Left hindlimb (tissue), 1 donor: Measurements from ENCODE around the gene SEMA4B.
"Not testable (repeated sequence)": the region's sequence is repeated elsewhere in the genome, so short reads cannot be mapped to it uniquely, and the experiment has no call there.

Source experiments
- DNase-seq: peaks from one replicate; pipeline ENCODE4 v3.0.0-alpha.2; 2018

The SEMA4B gene

GRCh38 chr15:90230071-90230494, 29.0 kb downstream of the SEMA4B start:
- no peak for DNase-seq

- DNase-seq: no peak
These were observed 29.5 kb downstream of the SEMA4B start for GRCh38 chr15:90230610-90231009.

- no peak for DNase-seq
These were observed 30.2 kb downstream of the SEMA4B start for GRCh38 chr15:90231028-90232017.

- DNase-seq: no peak
These were observed 31.1 kb downstream of the SEMA4B start for GRCh38 chr15:90232196-90232595.

- no peak for DNase-seq
These were observed 31.8 kb downstream of the SEMA4B start for GRCh38 chr15:90232941-90233386.

- DNase-seq: peak; percentile 98
These were observed 32.4 kb downstream of the SEMA4B start, which contains the start of gene CIB1 for GRCh38 chr15:90233387-90234095. TSS of gene CIB1 (minus strand) at chr15:90233941. CDS start at chr15:90233885, 56 bp downstream.

- no peak for DNase-seq
These were observed 33.2 kb downstream of the SEMA4B start, which contains the start of gene GDPGP1 for GRCh38 chr15:90234096-90234988. TSS of gene GDPGP1 (plus strand) at chr15:90234209. CDS start at chr15:90240909, 6,700 bp downstream.

- no peak for DNase-seq
These were observed 38.2 kb downstream of the SEMA4B start for GRCh38 chr15:90239371-90239770.

GRCh38 chr15:90240856-90241255, 39.7 kb downstream of the SEMA4B start:
- no peak for DNase-seq

GRCh38 chr15:90241343-90242192, 40.4 kb downstream of the SEMA4B start:
- no peak for DNase-seq

- no peak for DNase-seq
These were observed 43.0 kb downstream of the SEMA4B start for GRCh38 chr15:90243943-90244639.

- DNase-seq: no peak
These were observed 47.7 kb downstream of the SEMA4B start for GRCh38 chr15:90248789-90249202.

- DNase-seq: peak; percentile 90
These were observed 48.2 kb downstream of the SEMA4B start, which contains the start of gene TTLL13 for GRCh38 chr15:90249203-90249863. TSS of gene TTLL13 (plus strand) at chr15:90249556. CDS start at chr15:90250631, 1,075 bp downstream.

- no peak for DNase-seq
These were observed 56.6 kb downstream of the SEMA4B start for GRCh38 chr15:90257776-90258175.

- no peak for DNase-seq
These were observed 58.4 kb downstream of the SEMA4B start for GRCh38 chr15:90259524-90259923.

- DNase-seq: not testable (repeated sequence)
These were observed 59.6 kb downstream of the SEMA4B start for GRCh38 chr15:90260731-90261130.

- DNase-seq: no peak
These were observed 60.7 kb downstream of the SEMA4B start for GRCh38 chr15:90261811-90262210.

- no peak for DNase-seq
These were observed 61.3 kb downstream of the SEMA4B start for GRCh38 chr15:90262426-90262825.

- DNase-seq: no peak
These were observed 63.5 kb downstream of the SEMA4B start for GRCh38 chr15:90264671-90265070.
